ENCODE measurements around the gene JADE1. TPM values are rescaled to one million over a fixed set of nuclear protein-coding genes. Genes with fewer than 3 reads are reported as not detected.

The JADE1 gene
- total and polyA plus RNA-seq, 12 donors = 18.4 to 66.7 (median 37.7) TPM

DNA sequence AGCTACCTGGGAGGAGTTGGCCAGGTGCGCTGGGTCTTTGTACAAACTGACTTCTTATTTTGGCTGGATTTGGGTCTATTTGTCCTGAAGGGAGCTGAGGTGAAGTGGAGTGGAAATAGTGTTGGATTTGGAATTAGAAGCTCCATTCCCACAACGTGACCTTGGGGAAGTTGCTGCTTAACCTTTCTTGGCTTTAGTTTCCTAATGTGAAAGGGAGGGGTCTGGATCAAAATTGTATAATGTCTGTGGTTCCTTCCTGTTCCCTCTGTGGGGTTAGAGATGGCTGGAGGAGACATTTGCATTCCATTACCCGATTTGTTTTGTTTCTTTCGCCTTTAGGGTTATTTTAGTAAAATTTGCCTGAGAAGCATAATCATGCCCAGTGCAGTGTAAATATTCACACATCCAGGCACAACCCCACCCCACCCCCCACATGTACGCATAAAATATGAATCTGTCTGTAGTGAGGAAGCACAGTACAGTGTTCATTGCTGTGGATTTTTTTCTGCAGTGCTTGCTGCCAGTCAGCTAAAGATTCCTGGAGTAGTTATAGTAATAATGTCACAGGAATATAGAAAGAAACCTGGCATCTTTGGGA, 21.5 kb downstream of the JADE1 start:
- Histone ChIP-seq H3K27me3 (no peaks in the 10 kb centered on the region), H3K36me3 (replicated peaks in 1 of 2) (peaks cover 0 to 17% of the 10 kb centered on the region in 2 donors), H3K27ac (peak overlapping the region in 4 of 5 donors; percentile 46 to 76 (median 64)), H3K9me3 (replicated peaks in 1 of 3) (no peaks in the 10 kb centered on the region), H3K4me3 (peak overlapping the region in 1 of 4 donors; percentile 8), H3K4me1 (replicated peaks in 1 of 2) (peaks cover 51 to 62% of the 10 kb centered on the region in 2 donors)
- 25 to 41% (median 31%) methylated on average over 5 of the region's 5 CpGs for WGBS, 4 donors
- DNase-seq = peak in 1 of 7 donors; percentile 25
- TF ChIP-seq, protein P1, sequence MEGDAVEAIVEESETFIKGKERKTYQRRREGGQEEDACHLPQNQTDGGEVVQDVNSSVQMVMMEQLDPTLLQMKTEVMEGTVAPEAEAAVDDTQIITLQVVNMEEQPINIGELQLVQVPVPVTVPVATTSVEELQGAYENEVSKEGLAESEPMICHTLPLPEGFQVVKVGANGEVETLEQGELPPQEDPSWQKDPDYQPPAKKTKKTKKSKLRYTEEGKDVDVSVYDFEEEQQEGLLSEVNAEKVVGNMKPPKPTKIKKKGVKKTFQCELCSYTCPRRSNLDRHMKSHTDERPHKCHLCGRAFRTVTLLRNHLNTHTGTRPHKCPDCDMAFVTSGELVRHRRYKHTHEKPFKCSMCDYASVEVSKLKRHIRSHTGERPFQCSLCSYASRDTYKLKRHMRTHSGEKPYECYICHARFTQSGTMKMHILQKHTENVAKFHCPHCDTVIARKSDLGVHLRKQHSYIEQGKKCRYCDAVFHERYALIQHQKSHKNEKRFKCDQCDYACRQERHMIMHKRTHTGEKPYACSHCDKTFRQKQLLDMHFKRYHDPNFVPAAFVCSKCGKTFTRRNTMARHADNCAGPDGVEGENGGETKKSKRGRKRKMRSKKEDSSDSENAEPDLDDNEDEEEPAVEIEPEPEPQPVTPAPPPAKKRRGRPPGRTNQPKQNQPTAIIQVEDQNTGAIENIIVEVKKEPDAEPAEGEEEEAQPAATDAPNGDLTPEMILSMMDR (IDR thresholded peaks at IDR 0.05) = no peak
- TF ChIP-seq POLR2A (IDR thresholded peaks at IDR 0.05) = no peak
- intact Hi-C loops (cut with DNase I) = no loop called here

DNA sequence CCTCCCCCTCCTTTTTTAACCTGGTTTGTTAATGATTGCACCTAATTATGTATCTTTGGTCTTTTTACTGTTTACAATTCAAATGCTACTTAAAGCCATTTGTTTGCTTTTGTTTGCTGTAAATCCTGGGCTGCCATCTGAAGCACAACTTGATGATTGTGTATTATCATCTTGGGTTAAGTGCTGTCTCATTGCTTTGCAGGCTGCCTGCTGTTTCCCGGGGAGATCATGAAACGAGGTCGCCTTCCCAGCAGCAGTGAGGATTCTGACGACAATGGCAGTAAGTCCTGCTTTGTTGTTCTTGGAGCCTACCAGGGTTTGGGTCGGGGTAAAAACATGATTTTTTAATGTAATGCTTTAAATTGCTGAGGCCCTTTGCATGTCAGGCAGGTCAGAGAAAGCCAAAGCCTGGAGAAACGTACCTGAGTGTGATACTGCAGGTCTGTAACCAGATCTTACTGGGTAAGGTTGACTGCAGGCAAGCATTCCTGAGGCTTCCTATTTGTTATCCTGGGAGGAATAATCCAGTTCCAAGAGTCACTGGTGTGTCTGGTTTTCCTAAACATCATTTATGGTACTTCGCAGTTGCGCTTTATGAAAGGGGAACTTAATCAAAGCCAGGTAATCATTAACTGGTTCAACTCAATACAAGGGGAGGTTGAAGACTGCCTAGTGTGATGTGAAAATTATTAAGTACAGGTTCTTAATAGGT, 22.2 kb downstream of the JADE1 start:
- 22 to 51% (median 47%) methylated on average over 8 of the region's 8 CpGs for WGBS, 4 donors
- intact Hi-C loops (cut with DNase I) = no loop called here
- Histone ChIP-seq H3K27me3 (no peaks in the 10 kb centered on the region), H3K4me3 (no peak overlapping the region), H3K36me3 (replicated peaks in 1 of 2) (peaks cover 0 to 17% of the 10 kb centered on the region in 2 donors), H3K9me3 (replicated peaks in 1 of 3) (no peaks in the 10 kb centered on the region), H3K27ac (peak overlapping the region; percentile 37 to 76 (median 56)), H3K4me1 (replicated peaks in 1 of 2) (peaks cover 52 to 63% of the 10 kb centered on the region in 2 donors)
- DNase-seq = peak in 6 of 7 donors; percentile 58 to 80 (median 66)
- TF ChIP-seq, protein P1 (IDR thresholded peaks at IDR 0.05) = no peak

DNA sequence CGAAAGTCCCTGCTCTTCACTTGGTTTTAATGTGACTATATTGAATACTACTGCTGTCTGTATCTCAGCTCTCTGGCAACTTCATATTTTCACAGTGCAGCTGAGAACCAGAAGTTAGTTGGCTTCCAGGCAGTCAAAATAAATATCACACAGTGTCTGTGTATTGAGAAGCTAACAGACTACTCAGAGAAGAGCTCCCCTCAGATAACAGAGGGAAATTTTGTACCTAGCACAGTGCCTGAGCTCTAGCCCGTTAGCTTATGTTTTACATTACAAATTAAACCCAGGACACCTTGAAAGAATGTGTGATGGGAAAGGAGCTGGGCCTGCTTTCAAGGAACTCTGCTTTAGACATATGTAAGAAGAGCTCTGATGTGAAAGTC, 22.7 kb downstream of the JADE1 start:
- H3K36me3 ChIP-seq (replicated peaks in 1 of 2) = peaks cover 0 to 17% of the 10 kb centered on the region in 2 donors
- TF ChIP-seq, protein P1 (IDR thresholded peaks at IDR 0.05) = no peak
- TF ChIP-seq POLR2A (IDR thresholded peaks at IDR 0.05) = no peak
- peak overlapping the region; percentile 23 to 76 (median 56) for H3K27ac ChIP-seq
- intact Hi-C loops (cut with DNase I) = no loop called here
- no peak for DNase-seq
- H3K4me1 ChIP-seq (replicated peaks in 1 of 2) = peaks cover 47 to 62% of the 10 kb centered on the region in 2 donors
- H3K4me3 ChIP-seq = no peak overlapping the region
- H3K9me3 ChIP-seq (replicated peaks in 1 of 3) = no peaks in the 10 kb centered on the region
- 74 to 92% (median 77%) methylated on average over 2 of the region's 2 CpGs for WGBS, 4 donors
- no peaks in the 10 kb centered on the region for H3K27me3 ChIP-seq

DNA sequence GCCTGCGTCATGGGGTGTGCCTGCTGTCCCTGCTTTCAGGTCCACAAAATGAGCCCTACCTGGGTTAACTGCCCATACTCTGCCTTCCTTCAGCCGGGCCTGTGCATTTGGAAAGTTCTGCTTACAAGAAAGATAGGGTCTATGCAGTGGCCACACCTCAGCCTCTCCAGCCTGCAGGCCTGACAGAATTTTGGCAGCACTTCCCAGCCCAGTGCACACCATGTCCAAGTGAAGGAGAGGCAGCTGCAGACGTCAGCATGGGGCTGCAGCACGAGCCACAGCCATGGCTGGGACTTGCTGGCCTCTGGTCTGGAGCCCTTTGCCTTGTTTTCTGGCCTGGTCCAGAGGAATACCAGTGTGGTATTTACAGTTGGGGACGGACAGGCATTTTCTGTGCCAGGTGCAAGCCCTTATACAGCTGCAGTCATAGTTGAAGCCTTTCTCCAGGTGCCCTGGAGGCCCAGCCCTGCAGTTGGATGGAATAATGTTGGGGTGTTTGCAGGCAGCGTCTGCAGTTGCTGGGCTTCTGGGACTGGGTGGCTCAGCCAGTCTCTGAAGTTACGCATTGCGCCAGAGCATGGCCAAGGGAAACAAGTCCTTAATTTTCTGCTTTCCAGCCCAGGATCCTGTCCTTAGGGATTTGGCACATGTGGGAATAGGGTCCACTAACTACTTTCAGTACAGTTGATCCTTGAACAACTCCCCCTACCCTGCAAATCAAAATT, 26.2 kb downstream of the JADE1 start:
- Histone ChIP-seq H3K4me1 (replicated peaks in 1 of 2) (peaks cover 47 to 68% of the 10 kb centered on the region in 2 donors), H3K27ac (peak overlapping the region; percentile 2 to 80 (median 66)), H3K27me3 (no peaks in the 10 kb centered on the region), H3K4me3 (no peak overlapping the region), H3K36me3 (replicated peaks in 1 of 2) (peaks cover 0 to 17% of the 10 kb centered on the region in 2 donors), H3K9me3 (replicated peaks in 1 of 3) (no peaks in the 10 kb centered on the region)
- WGBS, 4 donors = 48 to 73% (median 56%) methylated on average over 5 to 8 of the region's 8 CpGs
- DNase-seq = peak; percentile 69 to 93 (median 84)
- TF ChIP-seq POLR2A (IDR thresholded peaks at IDR 0.05) = no peak
- TF ChIP-seq, protein P1 (IDR thresholded peaks at IDR 0.05) = no peak
- intact Hi-C loops (cut with DNase I) = no loop called here
